ENCODE data around the gene SMPD3. TPM values are rescaled to one million over a fixed set of nuclear protein-coding genes. Genes with fewer than 3 reads are reported as not detected.

SMPD3 gene
- total and polyA plus RNA-seq, 9 donors: 0.31 to 4.3 (median 1.1) TPM

DNA sequence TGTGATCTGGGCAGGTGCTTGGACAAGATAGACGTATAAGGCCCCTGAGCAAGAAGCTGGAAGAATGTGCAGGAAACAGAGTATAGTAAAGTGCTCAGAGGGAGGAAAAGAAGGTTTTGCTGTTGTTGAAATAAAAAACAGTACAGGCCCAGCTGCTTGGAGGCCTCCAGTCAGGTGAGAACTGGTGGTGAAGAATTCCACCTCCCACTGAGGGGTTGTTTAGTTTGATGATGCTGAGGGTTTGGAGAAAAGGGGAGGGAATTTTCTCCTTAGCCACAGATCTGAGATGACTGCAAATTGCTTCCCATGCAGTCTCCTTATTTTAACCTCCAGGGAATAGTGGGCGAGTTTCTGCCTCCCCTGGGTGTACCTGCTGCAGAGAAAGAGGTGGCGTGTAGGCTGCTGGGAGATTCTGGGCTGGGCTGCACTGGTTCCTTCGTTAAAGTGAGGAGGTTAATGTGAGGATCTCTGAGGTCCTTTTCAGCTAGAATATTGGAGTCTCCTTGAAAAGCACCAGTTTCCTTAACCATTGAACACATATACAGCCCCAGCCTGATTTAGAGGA, 25.8 kb downstream of the SMPD3 start:
- WGBS (ENCODE audit: insufficient coverage): 33% methylated on average over 1 of the region's 4 CpGs
- Histone ChIP-seq H3K27me3 (ENCODE audit: control insufficient read depth, insufficient read depth, low read length) (no peaks in the 10 kb centered on the region), H3K4me3 (ENCODE audit: low read length) (no peak overlapping the region), H3K9me3 (replicated peaks; ENCODE audit: control insufficient read depth, low read depth, low read length) (no peaks in the 10 kb centered on the region), H3K27ac (ENCODE audit: low read length) (no peak overlapping the region), H3K36me3 (ENCODE audit: control insufficient read depth, insufficient read depth, low read length) (no peaks in the 10 kb centered on the region), H3K4me1 (ENCODE audit: control insufficient read depth, insufficient read depth, low read length) (no peaks in the 10 kb centered on the region)
- no peak for DNase-seq

DNA sequence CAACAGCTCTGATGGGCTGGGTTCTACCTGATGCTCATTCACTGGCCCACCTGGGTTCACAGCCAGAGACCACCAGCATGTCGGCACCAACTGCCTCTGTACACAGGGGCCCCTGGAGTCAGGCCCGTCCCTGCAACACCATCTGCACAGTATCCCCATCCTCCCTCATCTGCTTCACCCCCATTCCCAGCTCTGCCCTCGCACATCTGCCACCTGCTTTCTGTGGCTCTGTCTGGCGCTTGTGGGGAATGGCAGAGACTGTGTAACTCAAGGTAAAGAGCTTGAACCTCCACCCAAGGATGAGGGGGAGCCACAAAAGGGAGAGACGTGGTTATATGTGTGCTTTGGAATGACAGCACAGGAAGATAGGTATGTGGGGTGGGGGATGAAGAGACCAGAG, 27.2 kb downstream of the SMPD3 start:
- 81% methylated on average over 3 of the region's 5 CpGs for WGBS (ENCODE audit: insufficient coverage)
- H3K27me3 ChIP-seq (ENCODE audit: control insufficient read depth, insufficient read depth, low read length): no peaks in the 10 kb centered on the region

DNA sequence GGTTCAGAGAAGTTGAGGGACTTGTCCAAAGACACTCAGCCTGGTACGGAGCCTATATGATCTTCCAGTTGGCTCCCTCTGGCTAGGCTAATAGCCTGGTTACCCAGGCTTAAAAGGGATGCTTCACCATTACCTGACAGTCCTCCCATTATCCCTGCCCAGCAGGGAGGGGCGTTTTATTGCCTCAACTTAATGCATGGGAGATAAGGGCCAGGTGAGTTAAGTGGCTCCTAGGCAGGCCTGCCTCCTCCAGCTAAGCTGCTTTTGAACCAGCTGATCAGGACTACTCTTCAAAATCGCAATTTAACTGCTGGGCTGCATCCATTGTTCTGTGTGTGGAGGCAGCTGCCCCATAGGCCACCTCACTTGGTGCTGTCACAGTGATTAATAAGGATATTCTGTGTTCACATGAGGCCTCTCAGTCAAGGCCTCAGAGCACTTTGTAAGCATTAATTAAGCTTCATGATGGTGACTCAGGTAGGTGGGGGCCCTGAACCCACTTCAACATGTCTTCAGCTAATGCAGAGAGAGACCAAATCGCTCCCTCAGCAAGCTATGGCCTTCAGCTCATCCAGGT, 27.9 kb downstream of the SMPD3 start:
- Histone ChIP-seq H3K27me3 (ENCODE audit: control insufficient read depth, insufficient read depth, low read length) (no peaks in the 10 kb centered on the region), H3K4me1 (ENCODE audit: control insufficient read depth, insufficient read depth, low read length) (no peaks in the 10 kb centered on the region), H3K4me3 (ENCODE audit: low read length) (no peak overlapping the region), H3K27ac (ENCODE audit: low read length) (no peak overlapping the region), H3K9me3 (replicated peaks; ENCODE audit: control insufficient read depth, low read depth, low read length) (no peaks in the 10 kb centered on the region), H3K36me3 (ENCODE audit: control insufficient read depth, insufficient read depth, low read length) (no peaks in the 10 kb centered on the region)
- DNase-seq: no peak
- 83% methylated on average over 4 of the region's 4 CpGs for WGBS (ENCODE audit: insufficient coverage)

More for the DNA sequence above, 27.2 kb downstream of the SMPD3 start:
- Histone ChIP-seq H3K36me3 (ENCODE audit: control insufficient read depth, insufficient read depth, low read length) (no peaks in the 10 kb centered on the region), H3K4me1 (ENCODE audit: control insufficient read depth, insufficient read depth, low read length) (no peaks in the 10 kb centered on the region), H3K4me3 (ENCODE audit: low read length) (no peak overlapping the region), H3K9me3 (replicated peaks; ENCODE audit: control insufficient read depth, low read depth, low read length) (no peaks in the 10 kb centered on the region), H3K27ac (ENCODE audit: low read length) (no peak overlapping the region)
- DNase-seq: no peak

DNA sequence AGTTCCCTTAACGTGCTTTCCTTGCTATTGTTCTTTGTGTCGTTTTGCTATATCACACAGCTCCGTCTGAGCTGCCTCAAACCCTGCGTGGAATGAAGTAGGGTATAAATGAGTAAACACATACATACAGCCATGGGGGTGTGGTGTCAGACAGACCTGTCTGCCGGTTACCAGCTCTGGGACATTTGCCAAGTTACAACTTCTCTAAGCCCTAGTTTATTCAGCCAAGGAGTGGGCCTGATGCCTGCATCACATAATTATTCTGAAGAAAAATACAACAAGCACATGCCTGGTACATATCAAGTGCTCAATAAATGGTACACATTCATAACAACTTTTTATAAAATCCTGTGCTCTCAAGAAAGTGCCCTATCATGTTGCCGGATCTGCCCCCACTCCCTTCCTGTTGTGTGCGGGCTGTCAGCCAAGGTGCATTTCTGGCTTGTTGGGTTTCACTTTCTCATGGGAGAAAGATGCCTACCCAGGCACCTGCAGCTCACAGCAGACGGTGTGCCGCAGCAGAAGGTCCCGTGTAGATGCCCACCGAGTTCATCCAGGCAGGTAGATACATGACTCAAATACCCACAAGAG, 30.5 kb downstream of the SMPD3 start:
- H3K27ac ChIP-seq (ENCODE audit: low read length): no peak overlapping the region
- WGBS (ENCODE audit: insufficient coverage): 55% methylated on average over 2 of the region's 11 CpGs

DNA sequence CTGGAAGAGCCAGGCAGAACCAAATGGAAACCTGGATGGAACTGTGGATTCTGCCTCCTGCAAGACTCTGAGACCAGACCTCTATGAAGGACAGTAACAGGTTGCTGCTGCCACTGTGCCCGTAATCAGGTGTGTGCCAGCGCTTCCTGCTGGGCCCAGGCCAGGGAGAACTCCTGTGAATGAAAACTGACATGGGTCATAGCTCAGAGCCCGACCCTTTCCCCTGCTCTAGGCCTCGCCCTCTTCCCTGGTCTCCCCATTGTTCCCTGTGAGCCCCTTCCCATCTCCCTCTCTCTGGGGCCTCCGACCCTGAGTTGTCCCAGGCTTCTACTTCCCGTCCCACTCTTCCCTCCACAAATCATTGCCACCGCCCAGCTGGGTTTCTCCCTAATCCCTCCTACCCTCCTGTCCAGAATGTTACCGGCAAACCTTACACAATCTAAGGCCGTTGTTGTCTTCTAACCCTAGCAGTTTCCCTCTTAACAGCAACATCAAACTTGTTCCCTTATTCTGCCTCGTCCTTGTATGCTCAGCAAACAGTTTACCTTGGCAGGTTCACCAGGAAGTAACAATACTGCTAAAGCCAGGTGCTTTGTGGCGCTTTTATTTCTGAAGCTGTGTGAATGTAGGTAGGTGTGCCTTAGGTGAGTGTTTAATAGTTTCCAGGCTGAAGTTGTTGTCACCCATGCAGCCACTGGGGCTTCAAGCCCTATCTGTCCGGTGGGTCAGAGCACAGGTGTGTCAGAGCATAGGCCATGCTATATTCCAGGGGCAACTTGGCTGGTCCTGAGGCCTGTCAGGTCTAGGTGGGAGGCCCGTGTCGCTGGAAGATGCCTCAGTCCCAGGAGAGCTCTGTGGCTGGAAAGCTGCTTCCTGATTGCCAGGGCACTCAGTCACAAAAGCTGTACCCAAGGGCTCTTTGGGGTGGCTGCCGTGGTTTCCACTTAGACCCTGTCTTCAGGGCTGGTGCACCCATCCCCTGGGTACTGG, 32.0 kb downstream of the SMPD3 start:
- no peak for DNase-seq
- WGBS (ENCODE audit: insufficient coverage): 61% methylated on average over 14 of the region's 15 CpGs
- no peak overlapping the region for H3K27ac ChIP-seq (ENCODE audit: low read length)

More for the DNA sequence above, 30.5 kb downstream of the SMPD3 start:
- DNase-seq: no peak
- Histone ChIP-seq H3K4me3 (ENCODE audit: low read length) (no peak overlapping the region), H3K4me1 (ENCODE audit: control insufficient read depth, insufficient read depth, low read length) (no peaks in the 10 kb centered on the region), H3K36me3 (ENCODE audit: control insufficient read depth, insufficient read depth, low read length) (no peaks in the 10 kb centered on the region), H3K9me3 (replicated peaks; ENCODE audit: control insufficient read depth, low read depth, low read length) (no peaks in the 10 kb centered on the region), H3K27me3 (ENCODE audit: control insufficient read depth, insufficient read depth, low read length) (no peaks in the 10 kb centered on the region)

DNA sequence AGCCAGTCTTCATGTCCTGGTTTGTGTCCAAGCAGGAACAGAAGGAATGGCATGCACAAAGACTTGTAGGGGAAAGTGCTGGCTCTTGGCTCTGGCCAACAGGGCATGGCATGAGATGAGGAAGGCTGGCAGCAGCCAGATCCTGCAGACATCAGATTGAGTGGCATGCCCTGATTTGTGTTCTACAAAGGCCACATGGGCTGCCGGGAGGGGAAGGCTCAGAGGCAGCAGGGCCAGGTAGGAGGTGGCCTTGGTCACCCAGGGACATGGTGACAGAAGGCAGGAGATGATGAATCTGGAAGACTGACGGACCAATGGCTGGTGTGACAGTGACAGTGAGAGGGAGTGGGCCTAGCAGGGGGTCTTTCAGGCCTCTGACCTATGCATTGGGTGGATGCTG, 33.7 kb downstream of the SMPD3 start:
- WGBS (ENCODE audit: insufficient coverage): 40% methylated on average over 2 of the region's 2 CpGs

More for the DNA sequence above, 32.0 kb downstream of the SMPD3 start:
- Histone ChIP-seq H3K4me1 (ENCODE audit: control insufficient read depth, insufficient read depth, low read length) (no peaks in the 10 kb centered on the region), H3K4me3 (ENCODE audit: low read length) (no peak overlapping the region), H3K27me3 (ENCODE audit: control insufficient read depth, insufficient read depth, low read length) (no peaks in the 10 kb centered on the region), H3K36me3 (ENCODE audit: control insufficient read depth, insufficient read depth, low read length) (no peaks in the 10 kb centered on the region), H3K9me3 (replicated peaks; ENCODE audit: control insufficient read depth, low read depth, low read length) (no peaks in the 10 kb centered on the region)

DNA sequence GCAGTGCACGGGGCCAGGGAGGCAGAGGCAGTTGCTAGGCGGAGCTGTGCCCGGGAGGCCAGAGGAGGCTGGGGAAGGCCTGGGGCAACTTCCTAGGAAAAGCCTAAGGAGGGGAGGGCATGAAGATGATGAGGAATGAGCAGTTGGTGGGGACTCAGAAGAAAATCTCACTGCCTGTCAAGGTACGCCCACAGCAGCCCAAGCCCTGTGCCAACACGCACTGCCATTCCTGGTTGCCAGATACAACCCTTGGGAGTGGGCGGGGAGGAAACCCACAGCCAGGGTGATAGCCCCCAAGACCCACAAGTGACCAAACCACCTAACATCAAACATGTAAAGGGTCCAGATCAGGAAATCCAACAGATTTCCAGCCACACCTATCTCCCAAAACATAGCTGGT, 36.2 kb downstream of the SMPD3 start:
- Histone ChIP-seq H3K27me3 (ENCODE audit: control insufficient read depth, insufficient read depth, low read length) (peaks cover 8% of the 10 kb centered on the region), H3K27ac (ENCODE audit: low read length) (no peak overlapping the region), H3K4me1 (ENCODE audit: control insufficient read depth, insufficient read depth, low read length) (peaks cover under 1% of the 10 kb centered on the region), H3K36me3 (ENCODE audit: control insufficient read depth, insufficient read depth, low read length) (no peaks in the 10 kb centered on the region), H3K4me3 (ENCODE audit: low read length) (no peak overlapping the region), H3K9me3 (replicated peaks; ENCODE audit: control insufficient read depth, low read depth, low read length) (no peaks in the 10 kb centered on the region)
- no peak for DNase-seq
- WGBS (ENCODE audit: insufficient coverage): 84% methylated on average over 6 of the region's 6 CpGs

More for the DNA sequence above, 33.7 kb downstream of the SMPD3 start:
- Histone ChIP-seq H3K27me3 (ENCODE audit: control insufficient read depth, insufficient read depth, low read length) (no peaks in the 10 kb centered on the region), H3K4me3 (ENCODE audit: low read length) (no peak overlapping the region), H3K36me3 (ENCODE audit: control insufficient read depth, insufficient read depth, low read length) (no peaks in the 10 kb centered on the region), H3K27ac (ENCODE audit: low read length) (no peak overlapping the region), H3K4me1 (ENCODE audit: control insufficient read depth, insufficient read depth, low read length) (no peaks in the 10 kb centered on the region), H3K9me3 (replicated peaks; ENCODE audit: control insufficient read depth, low read depth, low read length) (no peaks in the 10 kb centered on the region)
- no peak for DNase-seq

DNA sequence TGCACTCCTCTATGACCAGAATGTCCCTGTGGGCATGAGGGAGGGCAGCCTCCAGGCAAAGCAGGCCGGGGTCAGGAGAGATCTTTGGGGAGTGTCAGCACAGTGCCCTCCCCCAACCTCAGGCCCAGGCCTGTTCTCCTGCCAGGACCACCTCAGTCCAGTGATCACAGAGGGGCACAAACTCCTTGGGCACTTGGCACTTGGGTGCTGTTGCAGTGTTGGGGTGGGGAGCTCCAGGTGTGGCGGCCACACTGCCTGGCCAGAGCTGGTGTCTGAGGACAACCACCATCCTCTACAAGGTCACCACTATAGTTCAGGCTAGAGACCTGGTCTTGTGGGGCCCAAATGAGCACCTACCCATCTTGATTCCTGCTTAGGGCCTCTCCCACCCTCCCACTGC, 37.2 kb downstream of the SMPD3 start:
- H3K9me3 ChIP-seq (replicated peaks; ENCODE audit: control insufficient read depth, low read depth, low read length): no peaks in the 10 kb centered on the region
- no CpG with 5 or more reads among the region's 2 CpGs for WGBS (ENCODE audit: insufficient coverage)
- no peak overlapping the region for H3K27ac ChIP-seq (ENCODE audit: low read length)
- peaks cover 6% of the 10 kb centered on the region for H3K4me1 ChIP-seq (ENCODE audit: control insufficient read depth, insufficient read depth, low read length)
- H3K27me3 ChIP-seq (ENCODE audit: control insufficient read depth, insufficient read depth, low read length): peaks cover 11% of the 10 kb centered on the region
- no peak for DNase-seq
- H3K4me3 ChIP-seq (ENCODE audit: low read length): no peak overlapping the region
- no peaks in the 10 kb centered on the region for H3K36me3 ChIP-seq (ENCODE audit: control insufficient read depth, insufficient read depth, low read length)

DNA sequence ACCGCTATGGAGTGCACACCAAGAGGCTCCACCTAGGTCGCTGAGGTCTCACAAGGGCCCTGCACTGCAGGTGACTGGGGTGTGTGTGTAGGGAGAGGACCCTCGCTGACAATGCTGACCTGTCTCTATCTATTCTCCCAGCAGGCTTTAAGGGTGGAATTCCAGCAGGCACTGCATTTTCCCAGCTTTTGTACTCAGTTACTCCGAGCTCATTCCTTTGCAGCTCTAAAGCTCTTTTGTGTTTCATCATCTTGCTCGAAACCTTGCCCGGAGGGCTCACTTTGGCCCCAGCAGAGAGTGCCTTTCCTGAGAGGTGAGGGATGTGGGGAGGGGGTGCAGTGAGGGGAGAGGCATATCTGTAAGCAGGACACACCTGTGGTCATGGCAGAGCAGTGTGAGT, 39.3 kb downstream of the SMPD3 start:
- Histone ChIP-seq H3K4me1 (ENCODE audit: control insufficient read depth, insufficient read depth, low read length) (peaks cover 6% of the 10 kb centered on the region), H3K36me3 (ENCODE audit: control insufficient read depth, insufficient read depth, low read length) (no peaks in the 10 kb centered on the region), H3K27ac (ENCODE audit: low read length) (no peak overlapping the region), H3K27me3 (ENCODE audit: control insufficient read depth, insufficient read depth, low read length) (peaks cover 11% of the 10 kb centered on the region), H3K9me3 (replicated peaks; ENCODE audit: control insufficient read depth, low read depth, low read length) (no peaks in the 10 kb centered on the region), H3K4me3 (ENCODE audit: low read length) (no peak overlapping the region)
- no peak for DNase-seq
- 70% methylated on average over 3 of the region's 6 CpGs for WGBS (ENCODE audit: insufficient coverage)

DNA sequence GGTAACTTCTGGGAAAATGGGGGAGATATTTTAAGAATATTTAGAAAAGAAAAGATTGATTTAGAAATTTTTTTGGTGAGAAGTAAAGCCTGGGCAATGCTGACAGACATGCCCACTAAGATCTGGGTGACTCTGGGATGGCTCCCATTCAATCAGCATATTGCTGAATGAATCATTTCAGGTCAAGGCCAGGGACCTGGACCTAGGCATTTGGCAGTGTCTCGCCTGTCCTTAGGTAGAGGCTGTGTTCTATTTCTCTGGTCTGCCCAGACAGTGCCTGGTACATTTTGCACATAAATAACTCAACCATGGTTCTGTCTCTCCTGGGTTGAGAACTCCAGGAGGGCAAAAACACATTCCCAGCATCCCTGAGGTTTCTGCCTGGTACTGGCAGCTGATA, 39.9 kb downstream of the SMPD3 start:
- Histone ChIP-seq H3K4me3 (ENCODE audit: low read length) (no peak overlapping the region), H3K4me1 (ENCODE audit: control insufficient read depth, insufficient read depth, low read length) (peaks cover 6% of the 10 kb centered on the region), H3K27ac (ENCODE audit: low read length) (no peak overlapping the region), H3K9me3 (replicated peaks; ENCODE audit: control insufficient read depth, low read depth, low read length) (no peaks in the 10 kb centered on the region), H3K27me3 (ENCODE audit: control insufficient read depth, insufficient read depth, low read length) (peaks cover 11% of the 10 kb centered on the region), H3K36me3 (ENCODE audit: control insufficient read depth, insufficient read depth, low read length) (no peaks in the 10 kb centered on the region)
- WGBS (ENCODE audit: insufficient coverage): 86% methylated on average over 1 of the region's 1 CpG
- DNase-seq: no peak
